Thyroid gland (tissue), 4 donors: ENCODE data around the gene SYT1. TPM values are rescaled to one million over a fixed set of nuclear protein-coding genes. Genes with fewer than 3 reads are reported as not detected.
A peak's percentile ranks its signal among the peaks of the same experiment; 100 is the strongest.

ENCODE experiments used
- DNase-seq, 2 donors: peaks; one replicate each; pipeline ENCODE4 v3.0.0-alpha.2; 2019
- H3K27ac ChIP-seq, 3 donors: fragments of 200-600 bp; sonication (generic); 1 replicate in 2 of 3; 2 replicates in 1 of 3; pipeline ENCODE4 v1.5.1; 2016 to 2019; ENCODE audit warnings: mild to moderate bottlenecking in 1 of 3, moderate library complexity in 1 of 3
- H3K27me3 ChIP-seq: fragments of 200-600 bp; sonication (generic); one replicate; pipeline ENCODE4 v1.5.1; 2019
- H3K36me3 ChIP-seq, 2 donors: fragments of 200-600 bp; sonication (generic); one replicate each; pipeline ENCODE4 v1.5.1; 2016 to 2019
- H3K4me1 ChIP-seq, 2 donors: fragments of 200-600 bp; sonication (generic); one replicate each; pipeline ENCODE4 v1.5.1; 2017 to 2019
- H3K4me3 ChIP-seq, 3 donors: fragments of 200-600 bp; sonication (generic); replicated peaks in 1 of 3; 1 replicate in 2 of 3; 2 replicates in 1 of 3; pipeline ENCODE4 v1.5.1; 2016; ENCODE audit warnings: mild to moderate bottlenecking in 1 of 3
- H3K9me3 ChIP-seq: fragments of 200-600 bp; sonication (generic); one replicate; pipeline ENCODE4 v1.5.1; 2017
- POLR2A ChIP-seq, 2 donors: fragments of 450-650 bp; IDR thresholded peaks; one replicate each; pipeline ENCODE4 v1.6.1; 2017; ENCODE audit warnings: antibody characterized with exemption in 2 of 2, mild to moderate bottlenecking in 2 of 2, moderate library complexity in 1 of 2
- WGBS, 2 donors: methylation state at CpG; one replicate each; pipeline ENCODE4 v1.1.5; 2017; 5-methylcytosine and 5-hydroxymethylcytosine counted together
- intact Hi-C: fragments of 100-400 bp; cut with DNase I; formaldehyde crosslinking; loops from one replicate; pipeline ENCODE4 v1.15.1; 2023
- total RNA-seq, 4 donors: library from RNA; depleted of rRNA; stranded (reverse); fragments of >200 nt; gene quantifications; one replicate each; pipeline ENCODE4 v1.2.3, GENCODE V29; 2016
- TF ChIP-seq, protein P1 (sequence below), 6 experiments: fragments of 200-600 bp in 3 of 6; fragments of 450-650 bp in 3 of 6; sonication (generic) in 3 of 6; IDR thresholded peaks; one replicate each; pipeline ENCODE4 v1.5.1; 2016 to 2019; ENCODE audit warnings: antibody characterized with exemption in 6 of 6, mild to moderate bottlenecking in 2 of 6, inconsistent platforms in 1 of 6, moderate library complexity in 1 of 6

Gene SYT1
- total RNA-seq, 4 donors from 2014 or later, result 0.58 to 2.4 (median 1.2) TPM

GRCh38 chr12:79366374-79366773, 501.8 kb downstream of the SYT1 start:
- no peaks in the 10 kb centered on the region for H3K4me1 ChIP-seq
- no peak for DNase-seq
- no peaks in the 10 kb centered on the region for H3K27me3 ChIP-seq
- no peak overlapping the region for H3K27ac ChIP-seq
- TF ChIP-seq, protein P1, sequence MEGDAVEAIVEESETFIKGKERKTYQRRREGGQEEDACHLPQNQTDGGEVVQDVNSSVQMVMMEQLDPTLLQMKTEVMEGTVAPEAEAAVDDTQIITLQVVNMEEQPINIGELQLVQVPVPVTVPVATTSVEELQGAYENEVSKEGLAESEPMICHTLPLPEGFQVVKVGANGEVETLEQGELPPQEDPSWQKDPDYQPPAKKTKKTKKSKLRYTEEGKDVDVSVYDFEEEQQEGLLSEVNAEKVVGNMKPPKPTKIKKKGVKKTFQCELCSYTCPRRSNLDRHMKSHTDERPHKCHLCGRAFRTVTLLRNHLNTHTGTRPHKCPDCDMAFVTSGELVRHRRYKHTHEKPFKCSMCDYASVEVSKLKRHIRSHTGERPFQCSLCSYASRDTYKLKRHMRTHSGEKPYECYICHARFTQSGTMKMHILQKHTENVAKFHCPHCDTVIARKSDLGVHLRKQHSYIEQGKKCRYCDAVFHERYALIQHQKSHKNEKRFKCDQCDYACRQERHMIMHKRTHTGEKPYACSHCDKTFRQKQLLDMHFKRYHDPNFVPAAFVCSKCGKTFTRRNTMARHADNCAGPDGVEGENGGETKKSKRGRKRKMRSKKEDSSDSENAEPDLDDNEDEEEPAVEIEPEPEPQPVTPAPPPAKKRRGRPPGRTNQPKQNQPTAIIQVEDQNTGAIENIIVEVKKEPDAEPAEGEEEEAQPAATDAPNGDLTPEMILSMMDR (IDR thresholded peaks at IDR 0.05), result no peak
- no peak for TF ChIP-seq POLR2A (IDR thresholded peaks at IDR 0.05)
- H3K4me3 ChIP-seq, result no peak overlapping the region
- no peaks in the 10 kb centered on the region for H3K9me3 ChIP-seq
- no peaks in the 10 kb centered on the region for H3K36me3 ChIP-seq
- WGBS, 2 donors, result 94 to 97% methylated on average over 2 of the region's 2 CpGs
- intact Hi-C loops, result no loop called here

DNA sequence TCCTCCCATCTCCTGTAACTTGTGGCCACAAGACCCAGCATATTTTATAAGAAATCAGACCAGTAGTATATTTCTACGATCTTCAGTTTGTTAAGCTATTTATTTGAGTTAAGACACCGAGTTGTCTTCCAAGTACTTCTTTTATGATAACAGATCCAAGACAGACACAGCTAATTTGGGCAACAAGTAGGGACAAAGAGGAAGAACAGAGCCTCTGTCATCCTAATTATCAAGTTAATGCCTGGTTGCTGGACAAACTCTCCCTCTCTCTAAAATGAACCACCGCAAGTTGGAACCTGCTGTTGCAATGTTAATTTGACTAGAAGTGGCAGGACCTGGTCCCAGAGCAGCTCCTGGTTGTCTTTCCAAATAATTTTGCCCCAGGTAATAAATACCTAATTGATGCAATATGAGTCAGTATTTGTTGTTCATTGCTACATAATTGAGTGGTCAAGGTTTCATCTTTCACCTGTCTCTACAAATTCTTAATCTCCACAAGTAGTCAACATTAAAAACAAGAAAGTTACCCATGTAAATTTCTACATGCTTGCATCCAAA, 502.5 kb downstream of the SYT1 start:
- no peaks in the 10 kb centered on the region for H3K9me3 ChIP-seq
- H3K4me3 ChIP-seq, result no peak overlapping the region
- DNase-seq, result no peak
- intact Hi-C loops, result no loop called here
- no peaks in the 10 kb centered on the region for H3K36me3 ChIP-seq
- H3K27ac ChIP-seq, result no peak overlapping the region
- H3K4me1 ChIP-seq, result no peaks in the 10 kb centered on the region
- WGBS, 2 donors, result 84 to 92% methylated on average over 3 of the region's 3 CpGs
- TF ChIP-seq, protein P1 (IDR thresholded peaks at IDR 0.05), result no peak
- no peaks in the 10 kb centered on the region for H3K27me3 ChIP-seq

DNA sequence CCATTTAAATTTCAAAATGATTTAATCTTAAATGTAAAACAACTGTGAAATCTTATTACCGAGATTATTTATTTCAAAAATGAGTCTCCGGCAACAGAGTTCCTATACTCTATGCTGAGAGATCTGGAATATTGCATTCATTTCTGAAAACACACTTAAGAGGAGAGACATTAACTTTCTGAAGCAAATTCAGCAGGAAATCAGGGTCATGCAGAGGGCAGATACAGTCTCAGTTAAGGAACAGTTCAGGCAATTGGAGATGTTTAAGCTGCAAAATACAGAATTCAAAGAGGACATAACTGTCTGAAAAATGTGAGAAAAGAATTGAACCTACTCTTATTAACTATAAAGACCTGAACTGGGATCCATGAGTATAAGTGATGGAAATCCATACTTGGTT, 505.4 kb downstream of the SYT1 start:
- WGBS, 2 donors, result 76 to 84% methylated on average over 2 of the region's 2 CpGs
- Histone ChIP-seq H3K4me3 (no peak overlapping the region), H3K9me3 (no peaks in the 10 kb centered on the region), H3K27me3 (no peaks in the 10 kb centered on the region), H3K27ac (no peak overlapping the region), H3K36me3 (no peaks in the 10 kb centered on the region), H3K4me1 (no peaks in the 10 kb centered on the region)
- no peak for TF ChIP-seq POLR2A (IDR thresholded peaks at IDR 0.05)
- TF ChIP-seq, protein P1 (IDR thresholded peaks at IDR 0.05), result no peak
- DNase-seq, result no peak
- intact Hi-C loops, result no loop called here

- intact Hi-C loops, result no loop called here
- no peak overlapping the region for H3K27ac ChIP-seq
- H3K4me3 ChIP-seq, result no peak overlapping the region
- no peaks in the 10 kb centered on the region for H3K36me3 ChIP-seq
- H3K4me1 ChIP-seq, result no peaks in the 10 kb centered on the region
- no peak for DNase-seq
- 88 to 93% methylated on average over 2 of the region's 2 CpGs for WGBS, 2 donors
- no peaks in the 10 kb centered on the region for H3K27me3 ChIP-seq
- H3K9me3 ChIP-seq, result no peaks in the 10 kb centered on the region
- no peak for TF ChIP-seq POLR2A (IDR thresholded peaks at IDR 0.05)
- TF ChIP-seq, protein P1 (IDR thresholded peaks at IDR 0.05), result no peak
Measured at GRCh38 chr12:79371226-79371625, 506.7 kb downstream of the SYT1 start.

GRCh38 chr12:79373896-79374499, 509.4 kb downstream of the SYT1 start:
- H3K4me3 ChIP-seq, result no peak overlapping the region
- H3K9me3 ChIP-seq, result no peaks in the 10 kb centered on the region
- H3K4me1 ChIP-seq, result no peaks in the 10 kb centered on the region
- peak in 1 of 2 donors; percentile 15 for DNase-seq
- TF ChIP-seq, protein P1 (IDR thresholded peaks at IDR 0.05), result peak; percentile 14 to 61 (median 44)
- TF ChIP-seq POLR2A (IDR thresholded peaks at IDR 0.05), result no peak
- no peaks in the 10 kb centered on the region for H3K36me3 ChIP-seq
- H3K27me3 ChIP-seq, result no peaks in the 10 kb centered on the region
- WGBS, 2 donors, result 72 to 75% methylated on average over 5 of the region's 5 CpGs
- H3K27ac ChIP-seq, result no peak overlapping the region
- intact Hi-C loops, result no loop called here
